GM12878 (cell line): ENCODE measurements around the gene SLC9C1. TPM values are rescaled to one million over a fixed set of nuclear protein-coding genes. Genes with fewer than 3 reads are reported as not detected.

ENCODE experiments used
- ATAC-seq: fragments of 200-7000 bp; cut with Tn5 transposase; 3 replicates; pipeline ENCODE4 v1.9.1; 2020; ENCODE audit warnings: mild to moderate bottlenecking, moderate library complexity
- BruUV-seq: library from RNA; stranded (reverse); fragments of 400-500 nt; replicated peaks from 2 replicates; lab custom pipeline; 2021; lab: Mats Ljungman, UMichigan
- CTCF ChIA-PET: fragments of 300-600 bp; sonication (Branson Sonifier 250); formaldehyde crosslinking; extraction: SDS; loops from one replicate; lab custom pipeline; 2021; ENCODE audit warnings: inconsistent platforms; lab: Yijun Ruan, JAX
- POLR2A ChIA-PET: fragments of 350-600 bp; formaldehyde crosslinking; extraction: SDS; loops from one replicate; lab custom pipeline; 2021; ENCODE audit warnings: inconsistent platforms; lab: Charles Lee
- RAD21 ChIA-PET: fragments of 300-600 bp; sonication (Branson Sonifier 250); formaldehyde crosslinking; loops from one replicate; lab custom pipeline; 2023; ENCODE audit warnings: antibody characterized with exemption; ENCODE audit not compliant: unreplicated experiment; lab: Charles Lee
- SMC1A ChIA-PET: fragments of 300-600 bp; sonication (Branson Sonifier 250); formaldehyde crosslinking; loops from one replicate; lab custom pipeline; 2023; ENCODE audit not compliant: unreplicated experiment, uncharacterized antibody; lab: Charles Lee
- DNase-seq: peaks from one replicate; pipeline ENCODE4 v3.0.0-alpha.2; 2011; ENCODE audit warnings: low read depth, low spot score
- FAIRE-seq: peaks from 3 replicates; lab custom pipeline; 2011; peaks lifted over from hg19 to GRCh38; lab: Jason Lieb, UNC
- H2AFZ ChIP-seq: 2 replicates; pipeline ENCODE4 v1.6.0; 2011; ENCODE audit warnings: low read depth, low read length, control low read depth; ENCODE audit not compliant: control insufficient read depth
- H3K27ac ChIP-seq: 2 replicates; pipeline ENCODE4 v1.5.1; 2011; ENCODE audit warnings: control low read depth; ENCODE audit not compliant: control insufficient read depth, insufficient read depth
- H3K27me3 ChIP-seq, 2 experiments: replicated peaks in 1 of 2; 2 replicates each; pipeline versions ENCODE4 v1.6.0 to v1.6.1; 2011; ENCODE audit warnings: low read length in 1 of 2; ENCODE audit not compliant: control insufficient read depth in 2 of 2, insufficient read depth in 2 of 2
- H3K36me3 ChIP-seq, 2 experiments: 2 replicates each; pipeline ENCODE4 v1.5.1; 2011; ENCODE audit warnings: low read length in 1 of 2; ENCODE audit not compliant: control insufficient read depth in 2 of 2, insufficient read depth in 2 of 2
- H3K4me1 ChIP-seq: 2 replicates; pipeline ENCODE4 v1.6.1; 2011; ENCODE audit warnings: mild to moderate bottlenecking, low read length, moderate library complexity, mixed read lengths; ENCODE audit not compliant: control insufficient read depth, insufficient read depth
- H3K4me2 ChIP-seq: 2 replicates; pipeline ENCODE4 v1.6.0; 2011; ENCODE audit warnings: control low read depth; ENCODE audit not compliant: control insufficient read depth, insufficient read depth
- H3K4me3 ChIP-seq: fragments of 200-600 bp; sonication (generic); 2 replicates; pipeline ENCODE4 v1.5.1; 2016
- H3K79me2 ChIP-seq: 2 replicates; pipeline ENCODE4 v1.6.0; 2011; ENCODE audit warnings: low read length; ENCODE audit not compliant: control insufficient read depth, insufficient read depth
- H3K9ac ChIP-seq: 2 replicates; pipeline ENCODE4 v1.8.0; 2011; ENCODE audit warnings: low read length, control low read depth, mixed read lengths; ENCODE audit not compliant: control insufficient read depth, insufficient read depth
- H3K9me3 ChIP-seq: replicated peaks from 3 replicates; pipeline ENCODE4 v1.5.1; 2011; ENCODE audit warnings: mild to moderate bottlenecking, low read length; ENCODE audit not compliant: control insufficient read depth, insufficient read depth
- H4K20me1 ChIP-seq: 2 replicates; pipeline ENCODE4 v1.6.0; 2011; ENCODE audit not compliant: control insufficient read depth, insufficient read depth
- ATF7 ChIP-seq: fragments of 450-650 bp; IDR thresholded peaks from 2 replicates; pipeline ENCODE4 v1.6.1; 2016; ENCODE audit warnings: low read depth, mild to moderate bottlenecking
- BHLHE40 ChIP-seq, 2 experiments: fragments of 450-650 bp in 1 of 2; IDR thresholded peaks; 2 replicates each; pipeline ENCODE4 v1.6.1; 2011 to 2017; ENCODE audit warnings: low read depth in 2 of 2, borderline replicate concordance in 1 of 2, improper control_type of control experiment in 1 of 2, low read length in 1 of 2, mild to moderate bottlenecking in 1 of 2
- CBX5 ChIP-seq: sonication (generic); IDR thresholded peaks from 2 replicates; pipeline ENCODE4 v1.6.1; 2016; ENCODE audit warnings: low read depth, moderate library complexity, mild to moderate bottlenecking, inconsistent platforms
- FOXK2 ChIP-seq: fragments of 450-650 bp; IDR thresholded peaks from 2 replicates; pipeline ENCODE4 v1.6.1; 2017; ENCODE audit warnings: mild to moderate bottlenecking, moderate library complexity
- FOXM1 ChIP-seq: IDR thresholded peaks from 2 replicates; pipeline ENCODE4 v1.6.1; 2012; ENCODE audit warnings: low read depth, mild to moderate bottlenecking, inconsistent platforms, low read length, moderate library complexity
- IKZF2 ChIP-seq, 2 experiments: fragments of 450-650 bp; IDR thresholded peaks; 2 replicates each; pipeline ENCODE4 v1.6.1; 2017; ENCODE audit warnings: mild to moderate bottlenecking in 2 of 2, moderate library complexity in 2 of 2
- MEF2A ChIP-seq: IDR thresholded peaks from 2 replicates; pipeline ENCODE4 v1.6.1; 2011; ENCODE audit warnings: low read depth, mild to moderate bottlenecking, low read length, moderate library complexity; ENCODE audit not compliant: insufficient read depth
- MEF2B ChIP-seq: fragments of 450-650 bp; IDR thresholded peaks from 2 replicates; pipeline ENCODE4 v1.6.1; 2018; ENCODE audit warnings: mild to moderate bottlenecking, moderate library complexity; ENCODE audit not compliant: partially characterized antibody, poor library complexity, severe bottlenecking
- RELB ChIP-seq: fragments of 450-650 bp; IDR thresholded peaks from 2 replicates; pipeline ENCODE4 v1.6.1; 2017; ENCODE audit warnings: low read depth, mild to moderate bottlenecking, moderate library complexity
- RUNX3 ChIP-seq: IDR thresholded peaks from 2 replicates; pipeline ENCODE4 v1.6.1; 2012; ENCODE audit warnings: low read length, inconsistent platforms
- SIX5 ChIP-seq: IDR thresholded peaks from 2 replicates; pipeline ENCODE4 v1.6.1; 2011; ENCODE audit warnings: mild to moderate bottlenecking, low read depth, low read length, moderate library complexity; ENCODE audit not compliant: severe bottlenecking
- SUPT20H ChIP-seq: IDR thresholded peaks from 2 replicates; pipeline ENCODE4 v1.6.1; 2011; ENCODE audit warnings: low read depth, mild to moderate bottlenecking, low read length, moderate library complexity, borderline replicate concordance; ENCODE audit not compliant: control insufficient read depth
- TCF3 ChIP-seq: IDR thresholded peaks from 2 replicates; pipeline ENCODE4 v1.6.1; 2012; ENCODE audit warnings: low read depth, mild to moderate bottlenecking, low read length, borderline replicate concordance; ENCODE audit not compliant: insufficient read depth
- YY1 ChIP-seq: IDR thresholded peaks from 2 replicates; pipeline ENCODE4 v1.6.1; 2011; ENCODE audit warnings: low read depth, mild to moderate bottlenecking, low read length
- ZNF24 ChIP-seq: fragments of 450-650 bp; IDR thresholded peaks from 2 replicates; pipeline ENCODE4 v1.6.1; 2017; ENCODE audit warnings: antibody characterized with exemption, mild to moderate bottlenecking
- WGBS: methylation state at CpG from one replicate; pipeline ENCODE4 v1.1.6; 2016; ENCODE audit warnings: low lambda C conversion rate; ENCODE audit not compliant: insufficient replicate concordance, insufficient coverage; ENCODE audit errors: missing lambda C conversion rate; 5-methylcytosine and 5-hydroxymethylcytosine counted together
- in situ Hi-C: fragments of 300-500 bp; cut with MboI; formaldehyde crosslinking; loops from 9 replicates; pipeline ENCODE4 v1.14.3; 2018; ENCODE audit warnings: mixed read lengths
- intact Hi-C: fragments of 100-400 bp; cut with micrococcal nuclease; formaldehyde crosslinking; loops from one replicate; pipeline ENCODE4 v1.14.2; 2022; ENCODE audit not compliant: unreplicated experiment
- polyA plus RNA-seq, 11 experiments: library from polyadenylated mRNA; depleted of rRNA in 4 of 11; unstranded in 6 of 11; stranded (reverse) in 5 of 11; fragments of >200 nt; fragmentation: Nextera tagmentation in 4 of 11; fragmentation: Illumina TruSeq in 1 of 11; extraction: Ambion mirVana in 4 of 11; extraction: Trizol in 1 of 11; gene quantifications; 1 replicate in 1 of 11; 2 replicates in 10 of 11; pipeline versions ENCODE4 v1.2.1 to v1.2.3, GENCODE V29; 2011 to 2016; ENCODE audit warnings: inconsistent platforms in 2 of 11, missing spikeins in 2 of 11, low read depth in 1 of 11
- total RNA-seq, 4 experiments: library from RNA; depleted of rRNA in 3 of 4; stranded (reverse); fragments of >200 nt in 3 of 4; fragmentation: Illumina TruSeq in 1 of 4; extraction: Trizol in 1 of 4; gene quantifications; 2 replicates each; pipeline versions ENCODE4 v1.2.1 to v1.2.3, GENCODE V29; 2013 to 2021
- TF ChIP-seq, protein P1 (sequence below): fragments of 450-650 bp; IDR thresholded peaks from 2 replicates; pipeline ENCODE4 v1.6.1; 2017; ENCODE audit warnings: mild to moderate bottlenecking, moderate library complexity

Gene SLC9C1
- total and polyA plus RNA-seq, 10 of the 15 experiments (the other 5 are each of a cell fraction or from before 2014, with no cell fraction given): not detected

- no peaks in the 10 kb centered on the region for H3K4me1 ChIP-seq
- H3K36me3 ChIP-seq: no peaks in the 10 kb centered on the region
- H4K20me1 ChIP-seq: no peaks in the 10 kb centered on the region
- in situ Hi-C loops: no loop called here
- intact Hi-C loops: loop anchor here (1.0 to 2.0 kb wide), 5 partner anchors 35 to 215 kb away; no protein-coding TSS in a partner anchor
- peaks cover 4% of the 10 kb centered on the region for H3K79me2 ChIP-seq
- ChIA-PET CTCF (interaction anchor here (0.6 to 9.1 kb wide), 24 partner anchors 11 to 217 kb away, joined by 3 to 103 read pairs (median 4); partner anchors contain the start of gene SLC9C1), SMC1A (interaction anchor here (0.7 to 9.2 kb wide), 17 partner anchors 10 to 217 kb away, joined by 3 to 97 read pairs (median 4); partner anchors contain the start of gene SLC9C1), POLR2A (interaction anchor here (1.0 kb wide), 1 partner anchor 37 kb away, joined by 3 read pairs; no protein-coding TSS in a partner anchor), RAD21 (interaction anchor here (0.6 to 8.8 kb wide), 15 partner anchors 33 to 216 kb away, joined by 3 to 75 read pairs (median 5); partner anchors contain the start of genes BTLA and SLC9C1)
- H3K9ac ChIP-seq: no peak overlapping the region
- no peak overlapping the region for H2AFZ ChIP-seq
- DNase-seq (peak; percentile 79), ATAC-seq (peak; percentile 100), FAIRE-seq (peak; percentile 84)
- H3K27ac ChIP-seq: no peak overlapping the region
- BruUV-seq: no TSS peak
- H3K4me3 ChIP-seq: no peak overlapping the region
- H3K4me2 ChIP-seq: no peak overlapping the region
- H3K9me3 ChIP-seq: no peaks in the 10 kb centered on the region
- WGBS: 0% methylated on average over 2 of the region's 2 CpGs
- H3K27me3 ChIP-seq: no peaks in the 10 kb centered on the region
- TF ChIP-seq IKZF2 (IDR thresholded peaks at IDR 0.05): no peak
- peak; percentile 13; the same call in 1 of the 2 replicates for TF ChIP-seq RUNX3
- TF ChIP-seq SIX5: peak; percentile 18
- TF ChIP-seq SUPT20H: no peak
- TF ChIP-seq FOXM1: peak; percentile 69
- TF ChIP-seq, protein P1, sequence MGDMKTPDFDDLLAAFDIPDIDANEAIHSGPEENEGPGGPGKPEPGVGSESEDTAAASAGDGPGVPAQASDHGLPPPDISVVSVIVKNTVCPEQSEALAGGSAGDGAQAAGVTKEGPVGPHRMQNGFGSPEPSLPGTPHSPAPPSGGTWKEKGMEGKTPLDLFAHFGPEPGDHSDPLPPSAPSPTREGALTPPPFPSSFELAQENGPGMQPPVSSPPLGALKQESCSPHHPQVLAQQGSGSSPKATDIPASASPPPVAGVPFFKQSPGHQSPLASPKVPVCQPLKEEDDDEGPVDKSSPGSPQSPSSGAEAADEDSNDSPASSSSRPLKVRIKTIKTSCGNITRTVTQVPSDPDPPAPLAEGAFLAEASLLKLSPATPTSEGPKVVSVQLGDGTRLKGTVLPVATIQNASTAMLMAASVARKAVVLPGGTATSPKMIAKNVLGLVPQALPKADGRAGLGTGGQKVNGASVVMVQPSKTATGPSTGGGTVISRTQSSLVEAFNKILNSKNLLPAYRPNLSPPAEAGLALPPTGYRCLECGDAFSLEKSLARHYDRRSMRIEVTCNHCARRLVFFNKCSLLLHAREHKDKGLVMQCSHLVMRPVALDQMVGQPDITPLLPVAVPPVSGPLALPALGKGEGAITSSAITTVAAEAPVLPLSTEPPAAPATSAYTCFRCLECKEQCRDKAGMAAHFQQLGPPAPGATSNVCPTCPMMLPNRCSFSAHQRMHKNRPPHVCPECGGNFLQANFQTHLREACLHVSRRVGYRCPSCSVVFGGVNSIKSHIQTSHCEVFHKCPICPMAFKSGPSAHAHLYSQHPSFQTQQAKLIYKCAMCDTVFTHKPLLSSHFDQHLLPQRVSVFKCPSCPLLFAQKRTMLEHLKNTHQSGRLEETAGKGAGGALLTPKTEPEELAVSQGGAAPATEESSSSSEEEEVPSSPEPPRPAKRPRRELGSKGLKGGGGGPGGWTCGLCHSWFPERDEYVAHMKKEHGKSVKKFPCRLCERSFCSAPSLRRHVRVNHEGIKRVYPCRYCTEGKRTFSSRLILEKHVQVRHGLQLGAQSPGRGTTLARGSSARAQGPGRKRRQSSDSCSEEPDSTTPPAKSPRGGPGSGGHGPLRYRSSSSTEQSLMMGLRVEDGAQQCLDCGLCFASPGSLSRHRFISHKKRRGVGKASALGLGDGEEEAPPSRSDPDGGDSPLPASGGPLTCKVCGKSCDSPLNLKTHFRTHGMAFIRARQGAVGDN: peak; percentile 72
- TF ChIP-seq BHLHE40 (IDR thresholded peaks at IDR 0.05; ENCODE audit: borderline replicate concordance in 1 of 2, low read depth in 2 of 2, low read length in 1 of 2): no peak
- no peak for TF ChIP-seq FOXK2
- TF ChIP-seq TCF3: no peak
- peak; percentile 6 for TF ChIP-seq MEF2B
- TF ChIP-seq MEF2A: peak; percentile 70; the same call in 1 of the 2 replicates
- peak; percentile 40; the same call in 1 of the 2 replicates for TF ChIP-seq YY1
- peak; percentile 72 for TF ChIP-seq ZNF24
- TF ChIP-seq CBX5: peak; percentile 71; the same call in 1 of the 2 replicates
- TF ChIP-seq ATF7: 0 out of 2 replicates have a peak, but pooled peaks have one; percentile 23
- no peak for TF ChIP-seq RELB
Measured at GRCh38 chr3:112327371-112327951, 33.4 kb upstream of the SLC9C1 start.
